SK-N-SH treated with all-trans-retinoic acid at 6 μM for 48 hours (cell line): ENCODE results near the gene GRIK3.

Experiments used
- ARNTL ChIP-seq: fragments of 450-650 bp; formaldehyde crosslinking; IDR thresholded peaks from 2 replicates; pipeline ENCODE4 v1.5.0; 2020; ENCODE audit warnings: low read depth, mild to moderate bottlenecking, moderate library complexity, borderline replicate concordance
- CSDC2 ChIP-seq: fragments of 250-450 bp; sonication (Bioruptor Pico); IDR thresholded peaks from 2 replicates; pipeline ENCODE4 v1.5.0; 2020; ENCODE audit warnings: mild to moderate bottlenecking, moderate library complexity
- ESRRG ChIP-seq: fragments of 250-450 bp; sonication (Bioruptor Pico); IDR thresholded peaks from 2 replicates; pipeline ENCODE4 v1.6.1; 2021; ENCODE audit warnings: mild to moderate bottlenecking
- ISL1 ChIP-seq: fragments of 250-450 bp; sonication (Bioruptor Pico); IDR thresholded peaks from 2 replicates; pipeline ENCODE4 v2.1.2; 2022; ENCODE audit warnings: mild to moderate bottlenecking, moderate library complexity
- OSR1 ChIP-seq: fragments of 250-450 bp; sonication (Bioruptor Pico); IDR thresholded peaks from 2 replicates; pipeline ENCODE4 v1.8.0; 2022; ENCODE audit warnings: moderate library complexity, mild to moderate bottlenecking, inconsistent platforms
- SNAI2 ChIP-seq: fragments of 250-450 bp; sonication (Bioruptor Pico); IDR thresholded peaks from 2 replicates; pipeline ENCODE4 v1.5.0; 2020; ENCODE audit warnings: mild to moderate bottlenecking, moderate library complexity
- ZFP3 ChIP-seq: fragments of 250-450 bp; sonication (Bioruptor Pico); IDR thresholded peaks from 2 replicates; pipeline ENCODE4 v1.5.0; 2020; ENCODE audit warnings: mild to moderate bottlenecking, moderate library complexity

- TF ChIP-seq ZFP3 (no peak), ESRRG (CRISPR knock-in tag) (no peak), CSDC2 (CRISPR knock-in tag) (no peak), ARNTL (CRISPR knock-in tag) (no peak), SNAI2 (CRISPR knock-in tag) (no peak), ISL1 (CRISPR knock-in tag) (no peak), OSR1 (CRISPR knock-in tag) (no peak)
Measured at GRCh38 chr1:36775716-36776115, 258.6 kb downstream of the GRIK3 start.
